HK-2 (cell line): ENCODE measurements around the gene VAV1.
A peak's percentile ranks its signal among the peaks of the same experiment; 100 is the strongest.
"Not testable (repeated sequence)": the region's sequence is repeated elsewhere in the genome, so short reads cannot be mapped to it uniquely, and the experiment has no call there.

Source experiments
- DNase-seq: peaks from one replicate; pipeline ENCODE4 v3.0.0-alpha.2; 2018; ENCODE audit not compliant: unreplicated experiment

The VAV1 gene

GRCh38 chr19:6787393-6787792 lies 14.9 kb downstream of the VAV1 start:
- no peak for DNase-seq

GRCh38 chr19:6788896-6789295 lies 16.4 kb downstream of the VAV1 start:
- DNase-seq, result no peak

DNA sequence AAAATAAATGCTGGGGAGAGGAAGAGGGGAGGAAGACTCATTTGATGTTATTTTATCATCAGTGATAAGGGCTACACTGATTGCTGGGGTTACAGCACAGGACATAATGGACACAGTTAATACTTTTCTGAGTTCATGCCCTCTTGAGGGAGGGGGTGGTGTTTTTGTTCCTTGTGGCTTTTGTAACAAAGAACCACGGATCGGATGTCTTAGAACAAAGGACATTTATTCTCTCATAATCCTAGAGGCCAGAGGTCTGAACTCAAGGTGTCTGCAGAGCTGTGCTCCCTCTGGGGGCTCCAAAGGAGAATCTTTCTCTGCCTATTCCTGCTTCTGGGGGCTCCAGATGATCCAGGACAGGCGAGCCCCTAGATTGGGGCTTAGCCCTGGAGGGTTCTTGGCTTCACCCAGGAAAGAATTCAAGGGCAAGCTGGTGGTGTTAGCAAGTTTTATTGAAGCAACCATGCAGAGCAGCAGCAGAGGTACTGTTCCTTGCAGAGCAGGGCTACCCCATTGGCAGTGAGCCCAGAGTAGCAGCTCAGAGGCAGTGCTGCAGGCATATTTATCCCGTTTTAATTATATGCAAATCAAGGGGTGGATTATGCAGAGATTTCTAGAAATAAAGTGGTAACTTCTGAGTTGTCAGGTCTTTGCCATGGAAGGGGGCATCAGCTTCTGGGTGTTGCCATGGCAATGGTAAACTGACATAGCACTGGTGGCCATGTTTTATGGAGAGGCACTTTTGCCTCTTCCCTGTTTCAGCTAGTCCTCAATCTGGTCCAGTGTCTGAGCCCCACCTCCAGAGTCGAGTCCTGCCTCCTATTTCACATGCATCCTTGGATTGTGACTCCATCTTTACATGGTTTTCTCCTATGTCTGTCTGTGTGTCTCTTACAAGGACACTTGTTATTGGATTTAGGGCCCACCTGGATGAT lies 18.0 kb downstream of the VAV1 start:
- no peak for DNase-seq

GRCh38 chr19:6791237-6791636 lies 18.7 kb downstream of the VAV1 start:
- no peak for DNase-seq

GRCh38 chr19:6793411-6793810 lies 20.9 kb downstream of the VAV1 start:
- DNase-seq, result no peak

DNA sequence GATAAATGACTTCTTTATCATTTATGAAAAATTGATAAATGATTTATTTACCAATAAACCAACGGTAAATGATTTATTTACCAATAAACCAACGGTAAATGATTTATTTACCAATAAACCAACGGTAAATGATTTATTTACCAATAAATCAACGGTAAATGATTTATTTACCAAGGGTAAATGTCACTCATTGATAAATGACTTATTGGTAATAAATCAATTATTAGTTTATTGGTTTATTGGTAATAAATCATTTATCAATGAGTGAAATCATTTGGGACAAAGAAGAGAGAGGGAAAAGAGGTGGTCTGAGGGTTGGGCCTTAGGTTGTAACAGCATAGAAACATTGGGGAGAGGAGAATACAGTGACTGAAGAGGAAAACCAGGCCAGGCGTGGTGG lies 21.5 kb downstream of the VAV1 start:
- no peak for DNase-seq

DNA sequence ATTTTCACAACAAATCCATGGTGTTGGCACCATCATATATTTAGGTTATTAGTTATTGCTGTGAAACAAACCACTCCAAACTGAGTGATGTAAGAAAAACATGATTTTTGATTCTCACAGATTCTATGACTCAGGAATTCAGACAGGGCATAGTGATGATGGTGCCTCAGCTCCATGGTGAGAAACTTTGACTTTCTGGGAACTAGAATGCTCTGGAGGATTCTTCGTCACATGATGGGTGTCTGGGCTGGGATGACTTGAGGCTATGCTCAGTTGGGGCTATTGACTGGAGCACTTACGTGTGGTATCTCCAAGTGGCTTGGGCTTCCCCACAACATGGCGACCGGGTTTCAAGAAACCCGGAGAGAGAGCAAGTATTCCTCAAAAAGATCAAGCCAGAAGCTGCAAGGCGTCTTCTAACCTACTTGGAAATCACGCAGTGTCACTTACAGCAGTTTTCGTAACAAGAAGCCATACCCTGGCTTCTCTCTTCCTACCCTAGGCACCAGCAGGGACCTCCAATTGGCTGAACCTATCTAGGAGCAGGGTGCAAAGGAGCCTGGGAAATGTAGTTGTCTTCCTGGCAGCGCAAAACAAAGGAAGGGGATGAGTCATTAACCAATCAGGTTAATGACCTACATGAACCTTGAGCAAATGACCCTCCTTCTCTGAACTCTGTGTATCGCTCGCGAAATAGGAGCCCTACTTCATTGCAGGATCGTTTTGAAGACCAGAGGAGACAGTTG lies 22.4 kb downstream of the VAV1 start:
- DNase-seq, result no peak

DNA sequence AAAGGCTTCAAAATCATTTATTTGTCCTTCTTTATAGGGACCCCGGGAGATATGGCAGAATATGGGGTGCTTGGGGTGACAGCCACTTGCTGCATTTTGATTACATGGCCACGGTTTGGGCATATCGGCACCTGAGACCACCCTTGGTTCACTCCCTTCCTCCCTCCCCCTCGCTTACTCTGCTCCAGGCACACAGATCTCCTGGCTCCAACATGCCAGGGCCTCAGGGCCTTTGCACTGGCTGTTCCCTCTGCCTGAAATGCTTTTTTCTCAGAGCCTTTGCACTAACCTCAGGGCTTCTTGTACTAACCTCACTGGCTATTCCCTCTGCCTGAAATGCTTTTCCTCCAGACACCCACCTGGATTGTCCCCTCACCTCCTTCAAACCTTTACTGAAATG lies 23.8 kb downstream of the VAV1 start:
- DNase-seq, result no peak

GRCh38 chr19:6797646-6798045 lies 25.1 kb downstream of the VAV1 start:
- no peak for DNase-seq

DNA sequence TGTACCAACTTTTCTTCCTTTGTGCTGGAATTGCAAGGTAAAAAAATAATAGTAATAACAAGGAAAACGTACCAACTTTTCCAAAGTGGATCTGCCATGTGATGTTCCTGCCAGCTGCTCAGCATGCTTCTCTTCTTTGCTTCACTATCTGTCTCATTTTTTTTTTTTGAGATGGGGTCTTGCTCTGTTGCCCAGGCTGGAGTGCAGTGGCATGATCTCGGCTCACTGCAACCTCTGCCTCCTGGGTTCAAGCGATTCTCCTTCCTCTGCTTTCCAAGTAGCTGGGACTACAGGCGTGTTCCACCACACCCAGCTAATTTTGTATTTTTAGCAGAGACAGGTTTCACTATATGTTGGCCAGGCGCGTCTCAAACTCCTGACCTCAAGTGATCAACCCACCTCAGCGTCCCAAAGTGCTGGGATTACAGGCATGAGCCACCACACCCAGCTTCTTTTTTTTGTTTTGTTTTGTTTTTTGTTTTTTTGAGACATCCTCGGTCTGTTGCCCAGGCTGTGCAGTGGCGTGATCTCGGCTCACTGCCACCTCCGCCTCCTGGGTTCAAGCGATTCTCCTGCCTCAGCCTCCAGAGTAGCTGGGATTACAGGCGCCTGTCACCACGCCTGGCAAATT lies 27.8 kb downstream of the VAV1 start:
- not testable (repeated sequence) for DNase-seq

- DNase-seq, result peak; percentile 88
Measured at GRCh38 chr19:6800991-6801484, 28.5 kb downstream of the VAV1 start.

GRCh38 chr19:6801485-6802086 lies 29.1 kb downstream of the VAV1 start:
- peak; percentile 88 for DNase-seq

DNA sequence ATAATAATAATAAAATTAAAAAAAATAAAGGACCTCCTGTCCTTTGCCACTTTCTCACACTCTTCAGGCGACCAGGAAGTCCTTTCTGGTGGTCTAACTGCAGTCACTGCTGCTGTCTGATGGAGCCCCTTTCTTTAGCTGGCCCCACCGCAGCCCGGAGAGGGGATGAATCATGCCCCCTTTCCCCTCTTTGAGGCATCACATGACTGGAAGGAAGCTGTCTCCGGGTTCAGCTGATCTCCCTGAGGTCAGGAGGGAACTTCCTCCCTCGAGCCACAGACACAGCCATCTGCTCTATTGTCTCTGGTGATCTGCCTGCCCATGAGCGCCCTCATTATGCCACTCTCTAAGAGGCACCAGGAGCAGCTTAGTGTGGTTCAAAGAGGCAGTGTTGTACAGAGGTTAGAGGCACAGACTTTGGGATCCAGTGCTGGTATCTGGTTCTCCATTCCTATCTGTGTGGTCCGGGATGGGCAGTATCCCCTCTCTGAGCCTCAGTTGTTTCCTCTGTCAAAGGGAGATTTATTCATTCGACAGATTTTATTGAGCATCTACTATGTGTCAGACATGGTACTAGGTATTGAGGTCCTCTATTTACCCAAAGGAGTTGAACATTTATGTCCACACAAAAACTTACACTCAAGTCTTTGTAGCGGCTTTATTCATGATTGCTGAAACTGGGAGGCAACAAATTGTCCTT lies 30.0 kb downstream of the VAV1 start:
- peak; percentile 81 for DNase-seq

DNA sequence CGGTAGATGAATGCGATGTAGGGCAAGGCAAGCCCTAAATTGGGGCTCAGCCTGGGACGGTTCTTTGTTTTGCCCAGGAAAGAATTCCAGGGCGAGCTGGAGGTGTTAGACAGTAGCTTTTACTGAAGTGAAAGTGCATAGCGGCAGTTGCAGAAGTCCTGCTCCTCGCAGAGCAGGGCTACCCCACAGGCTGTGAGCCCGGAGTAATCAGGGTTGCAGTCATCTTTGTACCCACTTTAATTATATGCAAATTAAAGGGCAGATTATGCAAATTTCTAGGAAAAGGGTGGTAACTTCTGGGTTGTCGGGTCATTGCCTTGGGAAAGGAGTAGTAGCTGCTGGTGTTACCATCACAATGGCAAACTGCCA lies 30.5 kb downstream of the VAV1 start:
- no peak for DNase-seq

DNA sequence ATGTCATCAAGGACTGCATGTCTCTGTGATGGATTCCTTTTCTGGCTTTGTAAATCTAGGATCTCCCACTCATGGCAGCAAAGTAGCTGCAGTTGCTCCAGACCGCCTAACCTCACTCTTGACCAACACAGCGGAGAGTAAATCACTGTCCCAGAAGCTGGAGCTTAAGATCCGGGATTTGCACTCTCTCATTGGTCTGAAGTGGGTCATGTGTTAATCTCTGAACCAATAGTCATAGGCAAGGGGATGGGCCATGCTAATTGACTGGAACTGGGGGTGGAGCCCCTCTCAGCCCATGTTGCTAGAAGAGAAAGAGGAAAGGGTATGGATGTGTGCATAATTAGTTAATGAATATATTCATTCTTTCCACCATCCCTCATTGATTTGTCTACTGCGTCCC lies 34.0 kb downstream of the VAV1 start:
- DNase-seq, result no peak

GRCh38 chr19:6807291-6807690 lies 34.8 kb downstream of the VAV1 start:
- no peak for DNase-seq

GRCh38 chr19:6808494-6808893 lies 36.0 kb downstream of the VAV1 start:
- DNase-seq, result no peak

- no peak for DNase-seq
Measured at GRCh38 chr19:6809262-6809661, 36.8 kb downstream of the VAV1 start.

DNA sequence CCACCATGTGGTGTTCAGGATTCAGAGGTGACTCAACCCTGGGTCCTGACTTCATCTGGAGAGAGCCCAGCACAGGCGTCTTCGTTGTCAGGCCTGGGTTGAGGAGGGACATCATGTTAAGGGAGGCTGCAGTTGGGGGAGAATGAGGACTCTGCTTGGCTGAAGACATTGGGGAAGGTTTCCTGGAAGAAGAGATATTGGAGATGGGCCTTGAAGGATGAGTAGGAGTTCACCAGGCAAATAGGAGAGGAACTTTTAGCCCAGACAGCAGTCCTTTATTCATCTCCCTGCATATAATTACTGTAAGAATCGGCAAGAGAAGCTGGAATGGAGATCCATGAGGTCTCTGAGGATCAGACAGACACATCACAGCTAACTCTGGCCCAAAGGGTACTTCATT lies 38.9 kb downstream of the VAV1 start:
- DNase-seq, result no peak

GRCh38 chr19:6811906-6812305 lies 39.4 kb downstream of the VAV1 start:
- no peak for DNase-seq

- no peak for DNase-seq
Measured at GRCh38 chr19:6812612-6813011, 40.1 kb downstream of the VAV1 start.
